SU-DHL-6 (cell line): ENCODE results near the gene ARID3B.

ENCODE experiments used
- H2AFZ ChIP-seq: fragments of 200-600 bp; sonication (generic); 2 replicates; pipeline ENCODE4 v1.6.1; 2014; ENCODE audit warnings: low read depth, mild to moderate bottlenecking, moderate library complexity, mixed read lengths, antibody characterized with exemption, low read length; ENCODE audit not compliant: severe bottlenecking
- H3F3A ChIP-seq: fragments of 200-600 bp; shearing (Covaris generic); 2 replicates; pipeline ENCODE4 v1.6.0; 2016; ENCODE audit warnings: antibody characterized with exemption, mild to moderate bottlenecking; ENCODE audit not compliant: insufficient read depth
- H3K27ac ChIP-seq: fragments of 200-600 bp; sonication (generic); 2 replicates; pipeline ENCODE4 v1.5.1; 2016; ENCODE audit warnings: low read depth, mild to moderate bottlenecking, low read length, moderate library complexity, mixed read lengths
- H3K27me3 ChIP-seq: fragments of 200-600 bp; sonication (generic), shearing (Covaris generic); 2 replicates; pipeline ENCODE4 v1.6.0; 2014; ENCODE audit warnings: mild to moderate bottlenecking, low read length
- H3K36me3 ChIP-seq: fragments of 200-600 bp; sonication (generic); 2 replicates; pipeline ENCODE4 v1.6.1; 2014; ENCODE audit warnings: mild to moderate bottlenecking, low read length, mixed read lengths
- H3K4me2 ChIP-seq: fragments of 300-600, 200-600 bp; shearing (Covaris generic), sonication (generic); 2 replicates; pipeline ENCODE4 v1.6.0; 2014; ENCODE audit warnings: low read length, low read depth, mild to moderate bottlenecking; ENCODE audit not compliant: poor library complexity, severe bottlenecking
- H3K4me3 ChIP-seq: fragments of 200-600 bp; sonication (generic); 2 replicates; pipeline ENCODE4 v1.5.1; 2014; ENCODE audit warnings: antibody characterized with exemption, low read length, mild to moderate bottlenecking, mixed read lengths; ENCODE audit not compliant: insufficient read depth, poor library complexity, severe bottlenecking
- H3K79me2 ChIP-seq: fragments of 200-600 bp; sonication (generic); 2 replicates; pipeline ENCODE4 v1.6.1; 2014; ENCODE audit warnings: mild to moderate bottlenecking, low read length, moderate library complexity; ENCODE audit not compliant: insufficient read depth
- H3K9ac ChIP-seq: fragments of 200-600 bp; sonication (generic); 2 replicates; pipeline ENCODE4 v1.7.0; 2014; ENCODE audit warnings: mild to moderate bottlenecking, low read length
- H3K9me2 ChIP-seq: fragments of 200-600 bp; sonication (generic); replicated peaks from 2 replicates; pipeline ENCODE4 v1.6.1; 2014; ENCODE audit warnings: low read length; ENCODE audit not compliant: insufficient read depth
- H3K9me3 ChIP-seq: fragments of 200-600 bp; sonication (generic); 2 replicates; pipeline ENCODE4 v1.6.1; 2014; ENCODE audit warnings: low read length, mixed read lengths; ENCODE audit not compliant: insufficient read depth
- H4K20me1 ChIP-seq: fragments of 200-600 bp; sonication (generic); 2 replicates; pipeline ENCODE4 v1.6.1; 2014; ENCODE audit warnings: low read depth, mild to moderate bottlenecking, antibody characterized with exemption, low read length, moderate library complexity, mixed read lengths
- CTCF ChIP-seq: fragments of 200-600 bp; sonication (generic); IDR thresholded peaks from one replicate; pipeline ENCODE4 v1.5.1; 2017; ENCODE audit warnings: antibody characterized with exemption, mild to moderate bottlenecking, low read length, moderate library complexity; ENCODE audit not compliant: insufficient read depth, poor library complexity, severe bottlenecking
- EZH2phosphoT487 ChIP-seq: fragments of 200-600 bp; sonication (generic), shearing (Covaris generic); conservative IDR thresholded peaks from 2 replicates; pipeline ENCODE4 v1.6.1; 2018; ENCODE audit warnings: mild to moderate bottlenecking, antibody characterized with exemption, low read length, moderate library complexity, mixed read lengths

ARID3B gene

DNA sequence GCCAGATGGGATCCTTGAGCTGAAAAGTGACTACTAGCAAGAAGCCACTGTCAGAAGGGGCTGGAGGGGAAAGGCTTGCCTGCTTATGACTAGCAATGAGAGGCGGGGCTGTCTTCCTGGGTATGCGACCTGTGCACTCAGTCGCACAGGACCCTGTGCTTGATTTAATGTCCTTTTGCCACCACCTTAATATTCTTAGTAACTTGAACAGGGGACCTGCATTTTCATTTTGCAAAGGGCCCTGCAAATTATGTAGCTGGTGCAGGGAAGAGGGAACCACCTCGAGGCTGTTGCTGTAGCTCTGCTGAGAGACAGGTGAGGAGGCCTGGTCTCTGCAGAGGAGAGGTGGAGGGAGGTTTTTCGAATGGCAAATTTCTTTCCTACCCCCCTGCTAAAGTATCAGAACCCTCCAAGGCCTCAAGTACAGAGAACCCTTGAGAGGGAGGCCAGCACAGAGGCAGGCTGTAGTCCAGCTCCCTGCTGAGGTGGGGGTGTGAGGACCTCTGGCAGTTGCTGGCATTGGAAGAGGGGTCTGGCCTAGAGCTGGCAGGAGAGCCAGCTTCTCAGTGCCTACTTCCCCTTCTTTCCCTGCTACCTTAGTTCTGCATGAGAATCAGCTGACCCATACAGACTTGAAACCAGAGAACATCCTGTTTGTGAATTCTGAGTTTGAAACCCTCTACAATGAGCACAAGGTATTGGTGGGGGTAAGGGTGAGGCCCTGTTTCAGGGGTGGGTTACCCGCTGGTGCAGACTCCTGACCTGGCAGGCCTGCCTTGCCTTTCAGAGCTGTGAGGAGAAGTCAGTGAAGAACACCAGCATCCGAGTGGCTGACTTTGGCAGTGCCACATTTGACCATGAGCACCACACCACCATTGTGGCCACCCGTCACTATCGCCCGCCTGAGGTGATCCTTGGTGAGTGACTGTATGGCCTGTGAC is 86.0 kb downstream of the ARID3B start:
- Histone ChIP-seq H3K4me2 (no peak overlapping the region), H3K27ac (no peak overlapping the region), H3K4me3 (no peak overlapping the region), H4K20me1 (no peaks in the 10 kb centered on the region), H3K9ac (no peak overlapping the region), H3F3A (no peaks in the 10 kb centered on the region), H3K79me2 (peaks cover 4% of the 10 kb centered on the region; the same call in 1 of the 2 replicates), H3K27me3 (no peaks in the 10 kb centered on the region), H3K9me2 (no peaks in the 10 kb centered on the region), H3K9me3 (no peaks in the 10 kb centered on the region), H2AFZ (no peak overlapping the region), H3K36me3 (peaks cover 2% of the 10 kb centered on the region; the same call in 1 of the 2 replicates)
- TF ChIP-seq EZH2phosphoT487 (no peak), CTCF (no peak)

- no peaks in the 10 kb centered on the region for H3K27me3 ChIP-seq
- TF ChIP-seq CTCF, result no peak
- TF ChIP-seq EZH2phosphoT487, result no peak
- no peak overlapping the region for H3K27ac ChIP-seq
- H3K9me3 ChIP-seq, result no peaks in the 10 kb centered on the region
- no peaks in the 10 kb centered on the region for H3K79me2 ChIP-seq
- H2AFZ ChIP-seq, result no peak overlapping the region
- no peak overlapping the region for H3K9ac ChIP-seq
- no peaks in the 10 kb centered on the region for H3F3A ChIP-seq
- no peaks in the 10 kb centered on the region for H3K36me3 ChIP-seq
- no peaks in the 10 kb centered on the region for H3K9me2 ChIP-seq
- no peak overlapping the region for H3K4me3 ChIP-seq
- no peak overlapping the region for H3K4me2 ChIP-seq
- no peaks in the 10 kb centered on the region for H4K20me1 ChIP-seq
Observed at GRCh38 chr15:74627766-74628165, 86.7 kb downstream of the ARID3B start.

DNA sequence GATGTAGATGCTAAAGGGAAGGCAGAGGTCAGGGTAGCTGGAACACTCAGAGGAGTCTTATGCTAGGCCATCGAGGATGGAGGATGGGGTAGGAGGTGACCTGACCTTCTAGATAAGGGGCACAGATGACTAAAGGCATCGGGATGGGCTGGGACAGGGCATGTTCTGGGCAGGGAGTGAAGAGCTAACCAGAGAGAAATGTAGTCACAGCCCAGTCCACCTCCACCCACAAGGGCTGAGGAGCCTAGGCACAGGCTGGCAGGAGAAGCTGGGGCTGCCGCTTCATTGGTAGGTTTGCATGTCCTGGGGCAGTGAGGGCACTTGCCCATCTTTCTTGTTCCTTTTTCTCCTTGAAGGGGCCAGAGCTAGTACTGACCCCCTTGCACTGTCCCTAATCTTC is 87.2 kb downstream of the ARID3B start:
- Histone ChIP-seq H3K4me3 (no peak overlapping the region), H3K9me2 (no peaks in the 10 kb centered on the region), H3K4me2 (no peak overlapping the region), H3K36me3 (no peaks in the 10 kb centered on the region), H4K20me1 (no peaks in the 10 kb centered on the region), H3K27me3 (no peaks in the 10 kb centered on the region), H3K27ac (no peak overlapping the region), H2AFZ (no peak overlapping the region), H3K79me2 (no peaks in the 10 kb centered on the region), H3K9ac (no peak overlapping the region), H3F3A (no peaks in the 10 kb centered on the region), H3K9me3 (no peaks in the 10 kb centered on the region)
- TF ChIP-seq EZH2phosphoT487, result no peak
- no peak for TF ChIP-seq CTCF
